SU-DHL-6 (cell line): ENCODE measurements around the gene DNMBP.

Source experiments
- H2AFZ ChIP-seq: fragments of 200-600 bp; sonication (generic); 2 replicates; pipeline ENCODE4 v1.6.1; 2014; ENCODE audit warnings: low read depth, mild to moderate bottlenecking, moderate library complexity, mixed read lengths, antibody characterized with exemption, low read length; ENCODE audit not compliant: severe bottlenecking
- H3F3A ChIP-seq: fragments of 200-600 bp; shearing (Covaris generic); 2 replicates; pipeline ENCODE4 v1.6.0; 2016; ENCODE audit warnings: antibody characterized with exemption, mild to moderate bottlenecking; ENCODE audit not compliant: insufficient read depth
- H3K27ac ChIP-seq: fragments of 200-600 bp; sonication (generic); 2 replicates; pipeline ENCODE4 v1.5.1; 2016; ENCODE audit warnings: low read depth, mild to moderate bottlenecking, low read length, moderate library complexity, mixed read lengths
- H3K27me3 ChIP-seq: fragments of 200-600 bp; sonication (generic), shearing (Covaris generic); 2 replicates; pipeline ENCODE4 v1.6.0; 2014; ENCODE audit warnings: mild to moderate bottlenecking, low read length
- H3K36me3 ChIP-seq: fragments of 200-600 bp; sonication (generic); 2 replicates; pipeline ENCODE4 v1.6.1; 2014; ENCODE audit warnings: mild to moderate bottlenecking, low read length, mixed read lengths
- H3K4me2 ChIP-seq: fragments of 300-600, 200-600 bp; shearing (Covaris generic), sonication (generic); 2 replicates; pipeline ENCODE4 v1.6.0; 2014; ENCODE audit warnings: low read length, low read depth, mild to moderate bottlenecking; ENCODE audit not compliant: poor library complexity, severe bottlenecking
- H3K4me3 ChIP-seq: fragments of 200-600 bp; sonication (generic); 2 replicates; pipeline ENCODE4 v1.5.1; 2014; ENCODE audit warnings: antibody characterized with exemption, low read length, mild to moderate bottlenecking, mixed read lengths; ENCODE audit not compliant: insufficient read depth, poor library complexity, severe bottlenecking
- H3K79me2 ChIP-seq: fragments of 200-600 bp; sonication (generic); 2 replicates; pipeline ENCODE4 v1.6.1; 2014; ENCODE audit warnings: mild to moderate bottlenecking, low read length, moderate library complexity; ENCODE audit not compliant: insufficient read depth
- H3K9ac ChIP-seq: fragments of 200-600 bp; sonication (generic); 2 replicates; pipeline ENCODE4 v1.7.0; 2014; ENCODE audit warnings: mild to moderate bottlenecking, low read length
- H3K9me2 ChIP-seq: fragments of 200-600 bp; sonication (generic); replicated peaks from 2 replicates; pipeline ENCODE4 v1.6.1; 2014; ENCODE audit warnings: low read length; ENCODE audit not compliant: insufficient read depth
- H3K9me3 ChIP-seq: fragments of 200-600 bp; sonication (generic); 2 replicates; pipeline ENCODE4 v1.6.1; 2014; ENCODE audit warnings: low read length, mixed read lengths; ENCODE audit not compliant: insufficient read depth
- H4K20me1 ChIP-seq: fragments of 200-600 bp; sonication (generic); 2 replicates; pipeline ENCODE4 v1.6.1; 2014; ENCODE audit warnings: low read depth, mild to moderate bottlenecking, antibody characterized with exemption, low read length, moderate library complexity, mixed read lengths
- CTCF ChIP-seq: fragments of 200-600 bp; sonication (generic); IDR thresholded peaks from one replicate; pipeline ENCODE4 v1.5.1; 2017; ENCODE audit warnings: antibody characterized with exemption, mild to moderate bottlenecking, low read length, moderate library complexity; ENCODE audit not compliant: insufficient read depth, poor library complexity, severe bottlenecking
- EZH2phosphoT487 ChIP-seq: fragments of 200-600 bp; sonication (generic), shearing (Covaris generic); conservative IDR thresholded peaks from 2 replicates; pipeline ENCODE4 v1.6.1; 2018; ENCODE audit warnings: mild to moderate bottlenecking, antibody characterized with exemption, low read length, moderate library complexity, mixed read lengths

Gene DNMBP

GRCh38 chr10:99920901-99921300, 88.8 kb downstream of the DNMBP start:
- no peak overlapping the region for H3K9ac ChIP-seq
- H2AFZ ChIP-seq: no peak overlapping the region
- H3K4me2 ChIP-seq: no peak overlapping the region
- H3K9me3 ChIP-seq: no peaks in the 10 kb centered on the region
- TF ChIP-seq EZH2phosphoT487: no peak
- TF ChIP-seq CTCF: no peak
- H3K79me2 ChIP-seq: no peaks in the 10 kb centered on the region
- H3F3A ChIP-seq: no peaks in the 10 kb centered on the region
- H3K27ac ChIP-seq: no peak overlapping the region
- H4K20me1 ChIP-seq: no peaks in the 10 kb centered on the region
- H3K36me3 ChIP-seq: no peaks in the 10 kb centered on the region
- no peaks in the 10 kb centered on the region for H3K27me3 ChIP-seq
- H3K9me2 ChIP-seq: no peaks in the 10 kb centered on the region
- no peak overlapping the region for H3K4me3 ChIP-seq

- Histone ChIP-seq H2AFZ (no peak overlapping the region), H3K36me3 (no peaks in the 10 kb centered on the region), H3K9me2 (no peaks in the 10 kb centered on the region), H3K4me2 (no peak overlapping the region), H3F3A (no peaks in the 10 kb centered on the region), H3K79me2 (no peaks in the 10 kb centered on the region), H3K27ac (no peak overlapping the region), H3K27me3 (no peaks in the 10 kb centered on the region), H3K9ac (no peak overlapping the region), H3K4me3 (no peak overlapping the region), H4K20me1 (no peaks in the 10 kb centered on the region), H3K9me3 (no peaks in the 10 kb centered on the region)
- TF ChIP-seq CTCF (no peak), EZH2phosphoT487 (no peak)
These were observed 89.3 kb downstream of the DNMBP start for GRCh38 chr10:99920486-99920885.

- no peaks in the 10 kb centered on the region for H3K36me3 ChIP-seq
- H3K9me3 ChIP-seq: no peaks in the 10 kb centered on the region
- H4K20me1 ChIP-seq: no peaks in the 10 kb centered on the region
- H3K27me3 ChIP-seq: no peaks in the 10 kb centered on the region
- no peak overlapping the region for H3K4me3 ChIP-seq
- TF ChIP-seq CTCF: no peak
- TF ChIP-seq EZH2phosphoT487: no peak
- no peaks in the 10 kb centered on the region for H3K79me2 ChIP-seq
- no peak overlapping the region for H3K4me2 ChIP-seq
- H3K9me2 ChIP-seq: no peaks in the 10 kb centered on the region
- no peak overlapping the region for H3K9ac ChIP-seq
- no peak overlapping the region for H2AFZ ChIP-seq
- no peak overlapping the region for H3K27ac ChIP-seq
- H3F3A ChIP-seq: no peaks in the 10 kb centered on the region
These were observed 91.6 kb downstream of the DNMBP start for GRCh38 chr10:99917963-99918825.
